GM12891 (cell line): ENCODE data around the gene GFM1.

Source experiments
- PAX5 ChIP-seq: IDR thresholded peaks from 2 replicates; pipeline ENCODE4 v1.6.1; 2011; ENCODE audit warnings: low read length, moderate library complexity, mild to moderate bottlenecking; ENCODE audit not compliant: insufficient read depth, severe bottlenecking
- POLR2A ChIP-seq: IDR thresholded peaks from 2 replicates; pipeline ENCODE4 v1.6.1; 2011; ENCODE audit warnings: low read depth, low read length, control low read depth
- POLR2AphosphoS5 ChIP-seq: IDR thresholded peaks from 2 replicates; pipeline ENCODE4 v1.6.1; 2011; ENCODE audit warnings: low read depth, low read length, control low read depth
- POU2F2 ChIP-seq: IDR thresholded peaks from 2 replicates; pipeline ENCODE4 v1.6.1; 2011; ENCODE audit warnings: low read depth, mild to moderate bottlenecking, control low read depth, low read length, moderate library complexity
- SPI1 ChIP-seq: IDR thresholded peaks from 2 replicates; pipeline ENCODE4 v1.6.1; 2011; ENCODE audit warnings: low read depth, low read length, control low read depth
- TAF1 ChIP-seq: IDR thresholded peaks from 2 replicates; pipeline ENCODE4 v1.6.1; 2011; ENCODE audit warnings: low read depth, low read length, control low read depth

DNA sequence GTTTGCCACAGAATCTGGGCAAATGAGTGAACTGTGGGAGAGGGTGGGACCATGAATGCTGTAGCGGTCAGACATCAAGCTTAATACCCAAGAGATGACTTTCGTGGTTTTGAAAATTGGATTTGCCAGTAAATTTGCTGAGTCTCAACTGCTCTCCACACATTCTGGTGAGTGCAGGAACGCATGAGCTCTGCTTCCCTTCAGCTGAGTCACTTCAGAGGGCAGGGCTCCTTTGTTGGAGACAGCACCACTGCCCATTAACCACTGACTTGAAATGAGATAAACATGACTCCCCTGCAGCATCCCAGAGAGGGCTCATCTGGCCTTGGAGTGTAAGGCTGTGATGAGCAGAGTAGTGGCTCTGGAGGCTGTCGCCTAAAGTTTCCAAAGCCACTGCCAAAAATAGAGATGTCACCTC, 65.3 kb downstream of the GFM1 start:
- TF ChIP-seq TAF1 (no peak), POLR2A (no peak), POLR2AphosphoS5 (no peak), POU2F2 (no peak), SPI1 (no peak), PAX5 (no peak)
